D721Med (cell line): Measurements from ENCODE around the gene SFTPD.

Source experiments
- DNase-seq: peaks from one replicate; pipeline ENCODE4 v3.0.0; 2011; ENCODE audit warnings: low spot score; ENCODE audit not compliant: insufficient read length
- FAIRE-seq: peaks from 2 replicates; lab custom pipeline; 2011; peaks lifted over from hg19 to GRCh38; lab: Jason Lieb, UNC
- TF ChIP-seq, protein P1 (sequence below): IDR thresholded peaks from 2 replicates; pipeline ENCODE4 v1.5.1; 2012; ENCODE audit warnings: mild to moderate bottlenecking, control low read depth; ENCODE audit not compliant: insufficient read depth; ENCODE audit errors: missing control alignments

SFTPD gene

DNA sequence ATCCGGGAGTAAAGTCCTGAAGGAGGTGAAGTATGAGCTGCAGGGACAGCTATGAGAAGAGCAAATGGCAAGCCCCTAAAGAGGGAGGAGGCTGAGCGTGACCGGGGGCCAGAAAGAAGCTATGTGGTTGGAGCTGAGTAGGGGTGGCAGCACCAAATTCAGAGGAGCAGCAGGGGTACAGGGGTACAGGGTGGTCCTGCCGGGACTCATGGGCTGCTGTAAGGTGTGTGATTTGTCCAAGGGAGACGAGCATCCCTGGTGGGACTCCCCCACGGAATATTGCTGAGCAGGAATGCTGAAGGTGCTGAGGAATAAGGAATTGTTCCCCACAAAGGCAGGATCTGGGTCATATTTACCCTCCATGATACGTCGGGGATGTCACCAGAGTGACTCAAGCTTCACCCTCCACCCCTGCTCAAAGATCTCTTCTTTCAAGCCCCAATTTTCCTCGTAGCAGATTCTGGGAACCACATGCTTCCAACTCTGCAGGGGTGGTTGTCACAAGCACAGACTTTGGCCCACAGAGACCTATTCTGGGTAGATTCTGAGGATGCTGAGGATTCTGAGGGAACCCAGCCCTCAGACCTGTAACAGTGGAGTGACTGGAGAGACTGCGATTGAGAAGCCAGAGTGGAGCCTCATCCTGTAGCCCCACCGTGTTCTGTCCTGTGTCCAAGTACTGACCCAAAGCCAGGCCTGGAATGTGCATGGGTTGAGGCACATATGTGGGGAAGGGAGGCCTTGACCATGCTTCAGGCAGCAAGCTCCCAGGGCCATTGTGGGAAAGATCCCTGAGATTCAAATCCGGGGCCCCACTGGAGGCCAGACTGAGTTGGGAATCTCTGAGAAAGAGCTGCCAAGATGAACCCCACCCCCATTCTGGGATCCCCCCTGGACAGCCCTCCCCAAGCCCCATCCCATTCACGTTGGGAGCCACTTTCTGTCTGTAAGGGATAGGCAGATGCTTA is 4.2 kb downstream of the SFTPD start:
- DNase-seq (no peak), FAIRE-seq (no peak)
- TF ChIP-seq, protein P1, sequence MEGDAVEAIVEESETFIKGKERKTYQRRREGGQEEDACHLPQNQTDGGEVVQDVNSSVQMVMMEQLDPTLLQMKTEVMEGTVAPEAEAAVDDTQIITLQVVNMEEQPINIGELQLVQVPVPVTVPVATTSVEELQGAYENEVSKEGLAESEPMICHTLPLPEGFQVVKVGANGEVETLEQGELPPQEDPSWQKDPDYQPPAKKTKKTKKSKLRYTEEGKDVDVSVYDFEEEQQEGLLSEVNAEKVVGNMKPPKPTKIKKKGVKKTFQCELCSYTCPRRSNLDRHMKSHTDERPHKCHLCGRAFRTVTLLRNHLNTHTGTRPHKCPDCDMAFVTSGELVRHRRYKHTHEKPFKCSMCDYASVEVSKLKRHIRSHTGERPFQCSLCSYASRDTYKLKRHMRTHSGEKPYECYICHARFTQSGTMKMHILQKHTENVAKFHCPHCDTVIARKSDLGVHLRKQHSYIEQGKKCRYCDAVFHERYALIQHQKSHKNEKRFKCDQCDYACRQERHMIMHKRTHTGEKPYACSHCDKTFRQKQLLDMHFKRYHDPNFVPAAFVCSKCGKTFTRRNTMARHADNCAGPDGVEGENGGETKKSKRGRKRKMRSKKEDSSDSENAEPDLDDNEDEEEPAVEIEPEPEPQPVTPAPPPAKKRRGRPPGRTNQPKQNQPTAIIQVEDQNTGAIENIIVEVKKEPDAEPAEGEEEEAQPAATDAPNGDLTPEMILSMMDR = no peak

DNA sequence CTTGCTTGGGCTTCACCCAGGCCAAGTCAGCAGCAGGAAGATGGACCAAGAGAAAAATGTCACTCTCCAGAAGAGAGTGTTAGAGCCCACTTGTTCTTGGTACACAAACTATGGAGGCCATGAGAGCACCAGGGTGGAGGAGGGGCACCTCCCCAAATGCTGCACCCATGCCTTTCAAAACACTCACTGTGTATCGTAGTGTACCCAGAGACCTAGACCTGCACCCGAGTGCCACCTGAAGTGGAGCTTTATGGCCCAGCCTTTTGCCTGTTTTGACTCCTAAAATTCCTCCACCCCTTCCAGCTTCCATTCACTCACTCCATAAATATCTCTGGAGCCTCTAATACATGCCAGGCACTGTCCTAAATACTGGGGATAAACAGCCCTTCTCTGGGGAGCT is 5.0 kb downstream of the SFTPD start:
- TF ChIP-seq, protein P1 = no peak
- DNase-seq (no peak), FAIRE-seq (no peak)

DNA sequence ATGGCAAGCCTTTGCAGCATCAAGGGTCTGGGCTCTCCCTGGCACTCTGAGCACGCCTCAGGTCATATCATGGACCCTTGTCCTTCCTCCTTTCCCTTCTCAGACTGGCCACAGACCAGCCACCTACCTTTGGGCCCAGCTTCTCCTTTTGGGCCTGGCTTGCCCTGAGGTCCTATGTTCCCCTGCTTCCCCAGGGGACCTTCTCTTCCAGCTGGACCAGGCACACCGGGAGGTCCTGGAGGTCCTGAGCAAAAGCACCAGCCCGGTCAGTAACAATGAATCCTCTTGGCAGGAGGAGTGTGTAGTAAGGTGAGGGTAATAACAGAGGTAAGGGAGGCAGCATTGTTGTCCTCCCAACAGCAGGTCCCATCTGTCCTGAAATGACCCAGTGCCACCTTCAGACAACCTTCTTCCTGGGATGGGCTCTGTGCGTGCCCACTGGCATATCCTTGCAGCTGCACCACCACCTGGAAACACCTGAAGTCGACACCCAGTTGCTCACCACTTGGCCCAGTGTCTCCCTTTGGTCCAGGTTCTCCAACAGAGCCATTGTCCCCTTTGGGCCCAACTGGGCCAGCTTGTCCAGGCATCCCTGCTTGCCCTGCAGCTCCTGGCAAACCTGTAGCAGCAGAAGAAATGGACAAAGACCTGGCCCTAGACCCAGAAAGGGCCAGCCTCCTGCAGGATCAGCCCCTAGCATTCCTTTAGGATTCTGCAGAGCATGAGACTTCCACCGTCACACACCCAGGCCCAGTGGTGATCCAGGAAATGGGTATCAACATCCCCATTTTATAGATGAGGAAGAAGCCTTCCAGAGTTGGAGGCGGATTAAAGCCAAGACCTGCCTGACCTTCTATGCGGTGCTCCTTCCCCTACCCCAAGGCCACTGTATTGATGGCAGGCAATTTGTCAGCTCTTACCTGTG is 6.4 kb downstream of the SFTPD start:
- no peak for DNase-seq
- FAIRE-seq = no peak
- TF ChIP-seq, protein P1 = no peak

DNA sequence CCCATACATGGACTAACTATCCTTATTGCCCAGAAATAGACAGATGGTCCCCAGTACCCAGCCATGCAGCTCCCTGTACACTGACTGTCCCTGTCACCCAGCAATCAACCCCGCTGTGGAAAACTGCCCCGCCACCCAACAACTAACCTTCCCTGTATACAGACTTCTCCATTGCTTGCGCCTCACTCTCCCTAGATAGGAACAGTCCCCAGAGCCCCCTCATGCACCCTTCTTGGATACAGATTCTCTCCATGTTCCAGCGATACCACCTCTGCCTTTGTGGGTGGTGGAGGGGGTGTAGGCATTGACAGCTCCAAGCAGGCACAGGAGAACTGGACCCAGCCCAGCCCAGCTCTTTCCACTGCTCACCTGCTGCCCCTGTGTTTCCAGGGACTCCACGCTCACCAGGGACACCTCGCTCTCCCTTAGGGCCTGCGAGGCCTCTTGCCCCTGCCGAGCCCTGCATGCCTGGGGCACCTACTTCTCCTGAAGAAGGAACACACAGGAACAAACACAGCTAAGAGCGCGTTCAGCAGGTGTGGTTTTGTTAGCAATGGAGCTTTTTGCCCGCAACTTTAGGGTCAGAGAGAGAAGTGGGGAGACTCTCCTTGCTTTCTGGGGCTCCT is 7.2 kb downstream of the SFTPD start:
- DNase-seq (no peak), FAIRE-seq (no peak)
- TF ChIP-seq, protein P1 = no peak

DNA sequence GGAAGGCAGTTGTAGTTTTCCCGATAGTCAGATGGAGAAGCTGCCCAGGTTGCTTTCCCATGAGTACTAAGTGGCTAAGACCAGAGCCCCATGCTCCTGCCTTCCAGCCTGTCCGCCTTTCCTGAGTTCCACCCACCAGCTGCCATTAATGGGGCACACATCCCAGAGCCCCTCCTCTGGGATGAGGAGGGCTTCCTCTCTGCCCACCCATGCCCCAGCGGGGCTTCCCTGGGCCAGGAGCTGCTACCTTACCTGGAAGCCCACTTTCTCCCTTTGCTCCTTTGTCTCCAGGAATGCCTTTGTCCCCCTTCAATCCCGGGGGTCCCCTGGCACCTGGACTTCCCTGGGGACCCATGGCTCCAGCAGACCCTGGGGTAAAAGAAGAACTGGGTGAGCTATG is 7.8 kb downstream of the SFTPD start:
- no peak for FAIRE-seq
- TF ChIP-seq, protein P1 = no peak
- DNase-seq = no peak

DNA sequence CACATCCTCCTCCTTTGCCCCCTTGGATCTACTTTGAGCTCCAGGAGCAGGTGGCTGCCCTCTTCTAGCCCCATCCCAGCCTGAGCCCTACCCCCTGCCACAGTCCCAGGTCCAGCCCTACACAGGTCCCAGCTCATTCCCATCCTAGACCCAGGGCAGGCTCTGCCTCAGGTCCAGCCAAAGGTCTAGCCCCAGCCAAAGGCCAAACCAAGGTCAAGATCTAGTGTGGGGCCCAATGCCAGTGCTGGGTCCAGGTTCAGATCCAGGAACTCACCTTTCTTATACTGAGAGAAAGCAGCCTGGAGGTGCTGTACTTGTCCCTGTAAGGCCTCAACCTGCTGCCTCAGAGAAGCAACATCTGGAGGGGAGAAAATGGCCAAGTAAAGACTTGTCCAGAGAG is 8.5 kb downstream of the SFTPD start:
- TF ChIP-seq, protein P1 = no peak
- no peak for DNase-seq
- no peak for FAIRE-seq
